Measurements from ENCODE around the gene TGIF2.

- no peak for TF ChIP-seq CTCF (IDR thresholded peaks at IDR 0.05; ENCODE audit: extremely low read depth in 1 of 2, insufficient read depth in 1 of 2, low read depth in 1 of 2, low read length in 2 of 2)
- TF ChIP-seq POLR2AphosphoS5 (IDR thresholded peaks at IDR 0.05; ENCODE audit: insufficient read depth, low read depth, low read length) = no peak
- TF ChIP-seq EZH2 (IDR thresholded peaks at IDR 0.05; ENCODE audit: borderline replicate concordance, low read depth, low read length, severe bottlenecking) = no peak
Observed at GRCh38 chr20:36526521-36527011, 46.8 kb upstream of the TGIF2 start.
